ENCODE data around the gene TRAF3.

GRCh38 chr14:102898298-102898697 lies 121.0 kb downstream of the TRAF3 start:
- TF ChIP-seq CTCF (IDR thresholded peaks at IDR 0.05; ENCODE audit: insufficient read depth, low read depth, low read length), result no peak
- TF ChIP-seq EZH2 (IDR thresholded peaks at IDR 0.05; ENCODE audit: insufficient read depth, low read length), result no peak

Data from astrocyte (in vitro differentiated cells and primary cell).